ENCODE data around the gene HLTF. TPM values are rescaled to one million over a fixed set of nuclear protein-coding genes. Genes with fewer than 3 reads are reported as not detected.

HLTF gene, protein sequence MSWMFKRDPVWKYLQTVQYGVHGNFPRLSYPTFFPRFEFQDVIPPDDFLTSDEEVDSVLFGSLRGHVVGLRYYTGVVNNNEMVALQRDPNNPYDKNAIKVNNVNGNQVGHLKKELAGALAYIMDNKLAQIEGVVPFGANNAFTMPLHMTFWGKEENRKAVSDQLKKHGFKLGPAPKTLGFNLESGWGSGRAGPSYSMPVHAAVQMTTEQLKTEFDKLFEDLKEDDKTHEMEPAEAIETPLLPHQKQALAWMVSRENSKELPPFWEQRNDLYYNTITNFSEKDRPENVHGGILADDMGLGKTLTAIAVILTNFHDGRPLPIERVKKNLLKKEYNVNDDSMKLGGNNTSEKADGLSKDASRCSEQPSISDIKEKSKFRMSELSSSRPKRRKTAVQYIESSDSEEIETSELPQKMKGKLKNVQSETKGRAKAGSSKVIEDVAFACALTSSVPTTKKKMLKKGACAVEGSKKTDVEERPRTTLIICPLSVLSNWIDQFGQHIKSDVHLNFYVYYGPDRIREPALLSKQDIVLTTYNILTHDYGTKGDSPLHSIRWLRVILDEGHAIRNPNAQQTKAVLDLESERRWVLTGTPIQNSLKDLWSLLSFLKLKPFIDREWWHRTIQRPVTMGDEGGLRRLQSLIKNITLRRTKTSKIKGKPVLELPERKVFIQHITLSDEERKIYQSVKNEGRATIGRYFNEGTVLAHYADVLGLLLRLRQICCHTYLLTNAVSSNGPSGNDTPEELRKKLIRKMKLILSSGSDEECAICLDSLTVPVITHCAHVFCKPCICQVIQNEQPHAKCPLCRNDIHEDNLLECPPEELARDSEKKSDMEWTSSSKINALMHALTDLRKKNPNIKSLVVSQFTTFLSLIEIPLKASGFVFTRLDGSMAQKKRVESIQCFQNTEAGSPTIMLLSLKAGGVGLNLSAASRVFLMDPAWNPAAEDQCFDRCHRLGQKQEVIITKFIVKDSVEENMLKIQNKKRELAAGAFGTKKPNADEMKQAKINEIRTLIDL
- total RNA-seq, result 10 to 100 TPM; 24.5 to 28.2 TPM

DNA sequence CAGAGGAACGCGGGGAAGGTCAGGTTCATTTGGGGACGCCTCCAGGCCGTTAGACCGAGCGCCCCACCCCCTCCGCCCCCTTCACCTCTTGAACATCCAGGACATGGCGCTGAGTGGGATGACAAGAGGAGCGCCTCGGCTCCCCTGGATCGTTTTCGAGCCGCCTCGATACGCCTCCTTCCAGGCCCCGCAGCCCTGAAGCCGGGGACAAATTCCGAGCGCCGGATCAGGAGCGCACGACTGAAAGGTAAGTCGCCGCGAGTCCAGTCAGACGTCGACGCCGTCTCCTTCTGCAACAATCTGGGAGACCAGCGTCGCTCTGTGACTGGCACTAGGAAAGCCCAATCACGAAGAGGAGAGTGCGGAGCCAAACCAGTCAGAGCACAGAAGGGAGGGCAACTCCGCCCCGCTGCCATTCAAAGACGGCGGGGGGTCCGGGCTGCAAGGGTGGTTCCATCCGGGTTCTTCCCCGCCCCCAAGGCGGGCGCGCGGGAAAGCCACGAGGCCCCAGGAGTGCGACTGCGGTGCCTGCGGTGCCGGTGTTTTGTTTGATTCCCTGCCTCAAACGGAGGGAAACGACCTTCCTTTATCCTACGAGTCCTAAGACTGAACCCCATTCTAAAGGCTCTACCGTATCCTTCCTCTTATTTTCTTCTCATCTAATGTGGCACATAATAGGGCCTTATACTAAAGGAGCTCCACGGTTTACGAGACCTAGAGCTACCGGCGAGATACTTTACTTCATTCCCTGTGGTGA is at the start of gene HLTF:
HLTF (minus strand) TSS at position 302 of the 757 bp plus-strand sequence; CDS start at position 105, 197 bp downstream.
- H3K9me3 Mint-ChIP-seq, result no peaks in the 10 kb centered on the region
- peak; percentile 99 for ATAC-seq (replicated peaks)
- H3K4me3 Mint-ChIP-seq, result peak within 1 kb of the TSS; percentile 94
- H3K27ac Mint-ChIP-seq, result peak within 1 kb of the TSS; percentile 78
- peaks cover 13% of the 10 kb centered on the region for H3K4me1 Mint-ChIP-seq
- no peaks in the 10 kb centered on the region for H3K27me3 Mint-ChIP-seq
- peaks cover 6% of the 10 kb centered on the region for H3K36me3 Mint-ChIP-seq (ENCODE audit: low read depth)

DNA sequence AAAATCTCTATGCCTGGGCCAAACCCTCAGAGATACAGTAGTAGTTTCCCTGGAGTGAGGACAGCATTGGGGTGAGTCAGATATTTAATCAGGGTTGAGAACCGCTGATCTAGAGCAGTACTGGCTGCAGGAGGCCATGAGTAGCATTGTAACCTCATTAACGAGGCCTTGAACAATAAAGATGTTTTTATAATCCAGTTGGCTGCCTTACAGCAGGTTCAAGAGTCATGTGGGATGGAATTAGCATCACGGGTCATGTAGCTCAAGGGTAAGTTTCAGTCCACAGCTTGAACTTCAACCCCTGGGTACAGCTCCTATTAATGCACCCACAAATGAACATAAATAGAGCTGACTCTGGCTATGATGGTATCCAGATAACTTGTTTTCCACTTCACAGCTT is 48.2 kb upstream of the HLTF start:
- ATAC-seq (replicated peaks), result no peak

DNA sequence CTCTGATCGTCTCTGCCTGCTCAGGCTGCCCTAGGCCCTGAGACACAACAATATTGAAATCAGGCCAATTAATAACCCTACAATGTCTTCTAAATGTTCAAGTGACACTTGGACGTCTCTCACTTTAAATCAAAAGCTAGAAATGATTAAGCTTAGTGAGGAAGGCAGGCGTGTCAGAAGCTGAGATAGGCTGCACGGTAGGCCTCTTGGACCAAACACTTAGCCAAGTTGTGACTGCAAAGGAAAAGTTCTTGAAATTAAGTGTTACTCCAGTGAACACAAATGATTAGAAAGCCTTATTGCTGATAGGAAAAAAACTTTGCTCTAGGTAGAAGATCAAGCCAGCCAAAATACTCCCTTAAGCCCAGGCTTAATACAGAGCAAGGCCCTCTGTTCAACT is 45.3 kb upstream of the HLTF start:
- Mint-ChIP-seq H3K27me3 (no peaks in the 10 kb centered on the region), H3K27ac (peak overlapping the region; percentile 15), H3K9me3 (no peaks in the 10 kb centered on the region), H3K4me1 (peaks cover 14% of the 10 kb centered on the region), H3K36me3 (ENCODE audit: low read depth) (peaks cover 7% of the 10 kb centered on the region), H3K4me3 (peak overlapping the region; percentile 92)
- ATAC-seq (replicated peaks), result no peak

More for the DNA sequence above, 48.2 kb upstream of the HLTF start:
- Mint-ChIP-seq H3K27ac (no peak overlapping the region), H3K4me1 (peaks cover 14% of the 10 kb centered on the region), H3K9me3 (no peaks in the 10 kb centered on the region), H3K4me3 (no peak overlapping the region), H3K36me3 (ENCODE audit: low read depth) (peaks cover 7% of the 10 kb centered on the region), H3K27me3 (no peaks in the 10 kb centered on the region)

DNA sequence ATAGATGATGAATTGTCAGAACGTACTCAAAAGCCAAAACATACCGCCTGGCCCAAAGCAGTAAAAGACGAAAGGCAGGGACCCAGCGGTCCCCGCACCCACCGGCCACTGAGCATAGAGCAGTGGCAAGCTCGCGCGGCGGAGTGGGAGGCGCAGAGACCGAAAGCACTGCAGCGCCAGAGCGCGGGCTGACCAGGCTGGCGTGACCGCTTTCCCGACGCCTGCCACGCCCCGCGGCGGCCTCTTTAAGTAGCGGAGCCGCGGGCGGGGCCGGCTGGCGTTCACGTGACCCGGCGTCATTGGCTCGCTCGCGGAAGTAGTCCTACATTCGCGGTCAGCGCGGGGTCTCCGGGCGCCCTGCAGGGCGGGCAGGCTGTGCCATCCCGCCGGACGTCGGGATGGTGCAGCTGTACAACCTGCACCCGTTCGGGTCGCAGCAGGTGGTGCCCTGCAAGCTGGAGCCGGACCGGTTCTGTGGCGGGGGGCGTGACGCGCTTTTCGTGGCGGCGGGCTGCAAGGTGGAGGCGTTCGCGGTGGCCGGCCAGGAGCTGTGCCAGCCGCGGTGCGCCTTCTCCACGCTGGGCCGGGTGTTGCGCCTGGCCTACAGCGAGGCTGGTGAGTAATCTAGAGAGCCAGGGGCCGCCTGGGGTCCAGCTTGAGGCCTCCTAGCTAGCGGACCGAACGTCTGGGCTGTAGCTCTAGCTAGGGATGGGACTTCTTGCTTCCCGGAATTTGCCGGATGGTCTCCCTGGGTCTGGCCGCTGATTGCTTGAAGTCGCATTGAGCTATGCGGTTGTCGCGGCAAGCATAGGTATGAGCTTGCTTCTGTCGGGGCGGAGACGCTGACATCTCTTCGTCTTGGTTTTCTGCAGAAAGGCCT is 43.2 kb upstream of the HLTF start, which contains the start of gene HPS3:
HPS3 (plus strand) TSS at position 313 of the 880 bp plus-strand sequence; CDS start at position 399, 86 bp downstream.
- Mint-ChIP-seq H3K27ac (peak within 1 kb of the TSS; percentile 76), H3K27me3 (peaks cover 8% of the 10 kb centered on the region), H3K36me3 (ENCODE audit: low read depth) (peaks cover 7% of the 10 kb centered on the region), H3K9me3 (no peaks in the 10 kb centered on the region), H3K4me3 (peak within 1 kb of the TSS; percentile 92), H3K4me1 (peaks cover 14% of the 10 kb centered on the region)
- peak; percentile 95 for ATAC-seq (replicated peaks)

DNA sequence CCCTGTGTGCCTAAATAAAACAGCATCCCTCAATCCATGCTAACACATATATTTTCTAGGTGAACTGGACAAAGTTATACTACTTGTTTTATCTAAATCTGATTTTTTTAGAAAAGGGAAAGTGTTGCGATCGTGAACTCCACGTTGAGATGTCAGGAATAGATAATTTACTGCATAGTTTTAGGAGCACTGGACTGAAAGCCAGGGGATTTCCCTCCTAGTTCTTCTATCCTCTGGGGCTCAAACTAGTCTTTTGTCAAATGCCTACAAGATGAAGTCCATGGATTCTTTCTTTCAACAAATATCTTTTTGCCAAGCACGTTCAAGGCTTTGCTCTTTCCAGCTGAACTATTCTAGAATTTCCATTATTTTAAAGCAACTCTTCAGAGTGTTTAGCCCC is 42.5 kb upstream of the HLTF start:
- H3K27ac Mint-ChIP-seq, result peak overlapping the region; percentile 76
- peaks cover 14% of the 10 kb centered on the region for H3K4me1 Mint-ChIP-seq
- H3K9me3 Mint-ChIP-seq, result no peaks in the 10 kb centered on the region
- peak overlapping the region; percentile 92 for H3K4me3 Mint-ChIP-seq
- peaks cover 13% of the 10 kb centered on the region for H3K27me3 Mint-ChIP-seq
- peaks cover 7% of the 10 kb centered on the region for H3K36me3 Mint-ChIP-seq (ENCODE audit: low read depth)
- ATAC-seq (replicated peaks), result no peak

DNA sequence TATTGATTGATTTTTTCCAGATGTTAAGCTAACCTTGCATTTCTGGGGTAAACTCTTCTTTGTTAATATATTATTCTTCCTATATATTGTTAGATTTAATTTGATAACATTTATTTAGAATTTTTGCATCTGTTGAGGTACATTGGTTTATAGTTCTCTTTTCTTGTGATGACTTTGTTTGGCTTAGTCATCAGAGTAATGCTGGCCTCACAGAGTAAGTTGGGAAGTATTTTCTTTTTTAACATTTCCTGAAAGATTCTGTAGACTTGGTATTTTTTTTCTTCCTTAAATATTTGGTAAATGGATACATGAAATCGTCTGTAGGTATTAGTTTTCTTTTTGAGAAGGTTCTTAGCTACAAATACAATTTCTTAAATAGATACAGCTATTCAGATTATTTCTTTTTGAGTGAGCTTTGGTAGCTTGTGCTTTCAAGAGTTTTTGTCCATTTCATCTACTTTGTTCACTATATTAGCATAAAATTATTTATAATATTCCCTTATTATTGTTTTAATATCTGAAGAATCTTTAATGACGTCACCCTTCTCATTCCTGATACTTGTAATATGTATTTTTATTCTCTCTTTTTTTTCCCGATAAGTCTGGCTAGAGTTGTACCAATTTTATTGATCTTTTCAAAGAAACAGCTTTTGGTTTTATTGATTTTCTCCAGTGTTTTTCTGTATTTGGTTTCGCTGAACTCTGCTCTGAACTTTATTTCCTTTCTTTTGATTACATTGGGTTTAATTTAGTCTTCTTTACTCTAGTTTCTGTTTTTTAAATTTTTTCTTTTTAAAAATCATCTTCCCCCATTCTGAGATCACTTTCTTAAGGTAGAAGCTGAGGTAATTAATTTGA is 36.6 kb upstream of the HLTF start:
- Mint-ChIP-seq H3K27me3 (peaks cover 13% of the 10 kb centered on the region), H3K27ac (no peak overlapping the region), H3K4me3 (no peak overlapping the region), H3K36me3 (ENCODE audit: low read depth) (no peaks in the 10 kb centered on the region), H3K4me1 (no peaks in the 10 kb centered on the region), H3K9me3 (no peaks in the 10 kb centered on the region)
- no peak for ATAC-seq (replicated peaks)

DNA sequence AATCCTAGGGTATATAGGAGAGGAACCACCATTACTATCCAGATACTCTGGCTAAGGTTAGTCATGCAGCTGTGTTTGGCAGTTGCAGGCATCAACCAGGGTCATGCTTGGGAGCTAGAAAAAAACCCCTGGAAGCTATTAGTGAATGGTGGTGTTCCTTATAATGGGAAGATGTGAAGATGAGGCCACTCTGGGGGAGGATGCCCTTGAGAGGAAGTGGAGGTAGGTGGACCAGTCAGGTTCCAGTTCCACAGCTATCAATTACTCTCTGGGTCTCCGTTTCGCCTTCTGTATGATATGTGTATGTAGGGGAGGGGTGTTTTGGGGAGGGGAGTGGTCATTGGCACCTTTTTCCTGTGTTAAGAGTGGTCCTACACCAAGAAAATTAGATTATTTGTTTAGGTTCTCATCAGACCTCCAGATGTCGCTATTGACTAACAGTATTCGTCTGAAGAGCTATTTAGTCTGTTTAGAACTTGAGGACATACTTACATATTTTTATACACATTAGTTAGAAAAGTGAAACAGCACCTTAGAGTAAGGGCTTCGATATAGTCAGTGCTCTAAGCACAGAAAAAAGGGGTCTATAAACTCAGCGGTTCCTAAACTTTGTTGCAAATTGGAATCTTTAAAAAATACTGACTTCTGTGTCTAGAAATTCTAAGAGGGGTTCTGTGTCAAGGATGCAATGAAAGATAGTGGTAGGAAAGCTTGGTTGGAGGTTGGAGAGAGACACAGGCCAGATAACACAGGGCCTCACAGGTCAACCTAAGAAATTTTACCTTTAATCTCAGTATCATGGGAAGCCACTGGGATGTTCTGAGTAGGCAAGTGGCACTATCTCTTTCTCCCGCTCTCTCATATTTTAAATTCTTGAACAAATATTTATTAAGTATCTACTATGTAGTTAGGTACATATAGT is 34.0 kb upstream of the HLTF start:
- no peak overlapping the region for H3K4me3 Mint-ChIP-seq
- H3K27me3 Mint-ChIP-seq, result peaks cover 8% of the 10 kb centered on the region
- peak overlapping the region; percentile 47 for H3K27ac Mint-ChIP-seq
- ATAC-seq (replicated peaks), result peak; percentile 73
- H3K4me1 Mint-ChIP-seq, result no peaks in the 10 kb centered on the region
- no peaks in the 10 kb centered on the region for H3K36me3 Mint-ChIP-seq (ENCODE audit: low read depth)
- no peaks in the 10 kb centered on the region for H3K9me3 Mint-ChIP-seq

DNA sequence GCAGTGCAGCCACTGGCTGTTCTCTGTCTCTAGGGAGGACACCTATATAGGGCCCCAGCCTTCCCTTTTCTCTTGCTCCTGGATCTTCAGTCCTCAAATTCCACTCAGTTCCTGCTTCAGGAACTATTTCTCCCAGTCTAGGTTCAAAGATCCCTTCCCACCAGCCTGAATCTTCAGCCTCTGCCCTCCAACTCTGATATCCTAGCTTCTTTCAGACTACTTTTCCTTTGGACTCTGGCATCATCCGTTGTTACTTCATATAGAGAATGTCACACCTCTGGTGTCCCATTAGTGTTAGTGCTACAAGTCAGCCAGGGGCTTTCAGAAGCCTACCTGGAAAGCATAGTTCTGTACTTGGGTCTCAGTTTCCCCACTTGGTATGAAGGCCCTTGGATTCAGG is 33.1 kb upstream of the HLTF start:
- Mint-ChIP-seq H3K36me3 (ENCODE audit: low read depth) (no peaks in the 10 kb centered on the region), H3K4me3 (no peak overlapping the region), H3K27me3 (peaks cover 4% of the 10 kb centered on the region), H3K27ac (no peak overlapping the region), H3K4me1 (no peaks in the 10 kb centered on the region), H3K9me3 (no peaks in the 10 kb centered on the region)
- ATAC-seq (replicated peaks), result no peak

DNA sequence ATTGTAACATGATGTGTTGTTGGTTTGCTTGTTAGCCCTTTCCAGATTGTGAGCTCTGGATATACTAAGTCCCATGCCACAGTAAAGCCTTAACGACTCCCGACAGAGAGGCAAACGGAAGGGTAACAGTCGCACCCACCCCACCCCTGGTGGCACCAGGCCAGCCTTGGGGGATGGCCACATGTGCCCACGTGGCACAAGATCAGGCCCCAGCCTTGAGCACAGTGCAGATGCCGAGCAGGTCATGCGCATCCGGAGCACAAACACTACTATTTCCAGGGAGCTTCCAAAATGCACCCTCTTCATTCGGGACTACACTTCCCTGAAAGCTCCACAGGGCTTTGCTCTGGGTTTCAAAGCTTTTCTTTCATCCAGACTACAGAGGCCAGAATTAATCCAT is 32.4 kb upstream of the HLTF start:
- H3K27ac Mint-ChIP-seq, result no peak overlapping the region
- no peak for ATAC-seq (replicated peaks)
- H3K4me1 Mint-ChIP-seq, result no peaks in the 10 kb centered on the region
- no peak overlapping the region for H3K4me3 Mint-ChIP-seq
- no peaks in the 10 kb centered on the region for H3K27me3 Mint-ChIP-seq
- no peaks in the 10 kb centered on the region for H3K9me3 Mint-ChIP-seq
- H3K36me3 Mint-ChIP-seq (ENCODE audit: low read depth), result no peaks in the 10 kb centered on the region

DNA sequence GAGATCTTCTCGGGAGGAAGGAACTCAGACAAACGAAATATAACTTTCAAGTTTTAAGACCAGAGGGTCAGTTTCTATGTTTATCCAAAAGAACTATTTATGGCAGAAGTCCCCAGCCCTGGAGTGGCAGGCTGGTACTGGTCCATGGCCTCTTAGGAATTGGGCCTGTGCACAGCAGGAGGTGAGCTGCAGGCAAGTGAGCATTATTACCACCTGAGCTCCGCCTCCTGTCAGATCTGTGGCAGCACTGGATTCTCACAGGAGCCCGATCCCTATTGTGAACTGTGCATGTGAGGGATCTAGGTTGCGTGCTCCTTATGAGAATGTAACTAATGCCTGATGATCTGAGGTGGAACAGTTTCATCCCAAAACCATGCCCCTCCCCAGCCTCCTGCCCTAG is 28.8 kb upstream of the HLTF start:
- Mint-ChIP-seq H3K4me1 (no peaks in the 10 kb centered on the region), H3K27ac (no peak overlapping the region), H3K27me3 (no peaks in the 10 kb centered on the region), H3K9me3 (no peaks in the 10 kb centered on the region), H3K4me3 (no peak overlapping the region), H3K36me3 (ENCODE audit: low read depth) (no peaks in the 10 kb centered on the region)
- no peak for ATAC-seq (replicated peaks)

DNA sequence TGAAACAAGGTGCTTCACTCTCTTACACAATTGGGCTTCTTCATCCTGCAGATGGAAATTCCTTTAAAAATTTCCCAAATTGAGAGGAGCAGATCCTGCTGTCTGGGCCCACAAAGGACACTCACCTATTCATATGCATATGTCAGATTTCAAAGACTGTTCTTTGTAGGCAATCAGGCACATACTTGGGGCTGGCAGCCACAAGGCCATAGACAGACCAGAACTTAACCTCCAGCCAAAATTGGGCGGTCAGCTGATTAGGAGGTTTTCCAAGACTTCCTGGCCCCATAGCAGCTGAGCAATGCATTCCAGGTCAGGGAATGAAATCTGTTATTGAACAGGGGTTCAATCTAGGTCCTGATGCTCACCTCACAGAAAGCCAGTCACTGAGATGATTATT is 28.1 kb upstream of the HLTF start:
- no peaks in the 10 kb centered on the region for H3K9me3 Mint-ChIP-seq
- no peaks in the 10 kb centered on the region for H3K36me3 Mint-ChIP-seq (ENCODE audit: low read depth)
- ATAC-seq (replicated peaks), result no peak
- no peak overlapping the region for H3K4me3 Mint-ChIP-seq
- no peaks in the 10 kb centered on the region for H3K4me1 Mint-ChIP-seq
- no peaks in the 10 kb centered on the region for H3K27me3 Mint-ChIP-seq
- no peak overlapping the region for H3K27ac Mint-ChIP-seq

DNA sequence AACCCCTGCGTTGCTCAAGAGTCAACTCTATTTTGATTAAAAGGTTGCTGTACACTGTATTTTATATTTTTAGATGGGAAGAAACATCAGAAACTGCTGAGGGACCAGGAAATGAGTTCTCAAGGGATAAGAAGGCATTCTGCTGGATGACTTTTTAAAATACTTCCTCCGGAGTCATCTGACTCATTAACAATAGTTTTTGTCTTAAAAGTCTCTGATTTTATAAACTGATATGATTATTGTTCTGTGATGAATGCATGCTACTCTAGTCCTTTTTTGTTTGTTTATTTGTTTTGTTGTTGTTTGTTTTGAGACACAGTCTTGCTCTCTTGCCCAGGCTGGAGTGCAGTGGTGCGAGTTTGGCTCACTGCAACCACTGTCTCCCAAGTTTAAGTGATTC is 18.2 kb upstream of the HLTF start:
- Mint-ChIP-seq H3K9me3 (no peaks in the 10 kb centered on the region), H3K4me3 (no peak overlapping the region), H3K36me3 (ENCODE audit: low read depth) (no peaks in the 10 kb centered on the region), H3K27me3 (peaks cover 13% of the 10 kb centered on the region), H3K27ac (no peak overlapping the region), H3K4me1 (no peaks in the 10 kb centered on the region)
- no peak for ATAC-seq (replicated peaks)
